ENCODE results near the gene AP5Z1. TPM values are rescaled to one million over a fixed set of nuclear protein-coding genes. Genes with fewer than 3 reads are reported as not detected.
"Not testable (repeated sequence)": the region's sequence is repeated elsewhere in the genome, so short reads cannot be mapped to it uniquely, and the experiment has no call there.

Gene AP5Z1
- polyA plus RNA-seq, 2 of the 4 experiments (the other 2 are of a cell fraction), result 6.8 to 21.8 TPM

DNA sequence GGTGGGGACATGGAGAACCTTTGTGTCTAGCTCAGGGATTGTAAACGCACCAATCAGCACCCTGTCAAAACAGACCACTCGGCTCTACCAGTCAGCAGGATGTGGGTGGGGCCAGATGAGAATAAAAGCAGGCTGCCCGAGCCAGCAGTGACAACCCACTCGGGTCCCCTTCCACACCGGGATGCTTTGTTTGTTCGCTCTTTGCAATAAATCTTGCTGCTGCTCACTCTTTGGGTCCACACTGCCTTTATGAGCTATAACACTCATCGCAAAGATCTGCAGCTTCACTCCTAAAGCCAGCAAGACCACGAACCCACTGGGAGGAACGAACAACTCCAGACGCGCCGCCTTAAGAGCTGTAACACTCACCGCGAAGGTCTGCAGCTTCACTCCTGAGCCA lies 18.7 kb downstream of the AP5Z1 start:
- CTCF ChIA-PET, result interaction anchor here (1.3 to 5.3 kb wide), 2 partner anchors 40 to 89 kb away, joined by 3 to 24 read pairs; partner anchors contain the start of gene RADIL
- WGBS (ENCODE audit: missing lambda C conversion rate), result 90% methylated on average over 14 of the region's 14 CpGs
- ATAC-seq; DNase-seq (ENCODE audit: low read depth in 1 of 2, low spot score in 1 of 2); H3K9me3 ChIP-seq; H3K4me1 ChIP-seq; H3K4me2 ChIP-seq; FAIRE-seq; POLR2A ChIA-PET; H3K27ac ChIP-seq; H3K4me3 ChIP-seq: not testable (repeated sequence)

DNA sequence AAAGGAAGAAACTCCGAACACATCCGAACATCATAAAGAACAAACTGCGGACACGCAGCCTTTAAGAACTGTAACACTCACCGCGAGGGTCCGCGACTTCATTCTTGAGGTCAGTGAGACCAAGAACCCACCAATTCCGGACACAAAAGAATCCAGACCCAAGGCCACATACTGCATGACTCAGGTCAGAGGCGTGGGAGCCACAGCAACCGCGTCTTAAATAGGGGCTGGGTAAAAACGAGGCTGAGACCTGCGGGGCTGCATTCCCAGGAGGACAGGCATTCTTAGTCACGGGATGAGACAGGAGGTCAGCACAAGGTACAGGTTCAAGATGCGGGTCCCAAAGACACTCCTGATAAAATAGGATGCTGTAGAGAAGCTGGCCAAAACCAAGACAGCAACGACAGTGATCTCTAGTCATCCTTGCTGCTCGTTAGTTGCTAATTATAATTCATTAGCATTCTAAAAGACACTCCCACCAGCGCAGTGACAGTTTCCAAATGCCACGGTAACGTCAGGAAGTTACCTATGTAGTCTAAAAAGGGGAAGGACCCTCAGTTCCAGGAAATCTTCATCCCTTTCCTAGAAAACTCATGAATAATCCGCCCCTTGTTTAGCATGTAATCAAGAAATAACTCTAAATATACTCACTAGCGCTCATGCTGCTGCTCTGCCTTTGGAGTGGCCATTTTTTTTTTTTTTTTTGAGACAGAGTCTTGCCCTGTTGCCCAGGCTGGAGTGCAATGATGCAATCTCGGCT lies 19.3 kb downstream of the AP5Z1 start:
- WGBS (ENCODE audit: missing lambda C conversion rate), result 88% methylated on average over 24 of the region's 24 CpGs
- Histone ChIP-seq H3K27ac (no peak overlapping the region), H3K9me3 (no peaks in the 10 kb centered on the region), H3K4me1 (no peaks in the 10 kb centered on the region), H3K4me2 (no peak overlapping the region), H3K4me3 (no peak overlapping the region)
- ChIA-PET CTCF (interaction anchor here (1.3 to 5.3 kb wide), 2 partner anchors 40 to 88 kb away, joined by 3 to 24 read pairs; partner anchors contain the start of gene RADIL), POLR2A (no interaction called here)
- TF ChIP-seq RFX5 (IDR thresholded peaks at IDR 0.05) (no peak), CHD4 (IDR thresholded peaks at IDR 0.05; ENCODE audit: borderline replicate concordance) (no peak), ZFP36 (IDR thresholded peaks at IDR 0.05; ENCODE audit: borderline replicate concordance, partially characterized antibody) (no peak), EHF (CRISPR knock-in tag; IDR thresholded peaks at IDR 0.05) (no peak), KDM1A (IDR thresholded peaks at IDR 0.05; ENCODE audit: low read depth) (no peak), CHD2 (IDR thresholded peaks at IDR 0.05; ENCODE audit: low read length, partially characterized antibody) (no peak), MAFK (IDR thresholded peaks at IDR 0.05; ENCODE audit: partially characterized antibody) (no peak), JUN (IDR thresholded peaks at IDR 0.05) (no peak), RAD21 (conservative IDR thresholded peaks at IDR 0.05 in 1 of 2, IDR thresholded peaks at IDR 0.05 in 1 of 2) (no peak), POLR2AphosphoS2 (conservative IDR thresholded peaks at IDR 0.05; ENCODE audit: low read length) (no peak)
- TF ChIP-seq, protein P1, sequence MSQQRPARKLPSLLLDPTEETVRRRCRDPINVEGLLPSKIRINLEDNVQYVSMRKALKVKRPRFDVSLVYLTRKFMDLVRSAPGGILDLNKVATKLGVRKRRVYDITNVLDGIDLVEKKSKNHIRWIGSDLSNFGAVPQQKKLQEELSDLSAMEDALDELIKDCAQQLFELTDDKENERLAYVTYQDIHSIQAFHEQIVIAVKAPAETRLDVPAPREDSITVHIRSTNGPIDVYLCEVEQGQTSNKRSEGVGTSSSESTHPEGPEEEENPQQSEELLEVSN (IDR thresholded peaks at IDR 0.05; ENCODE audit: borderline replicate concordance, low read depth), result no peak
- TF ChIP-seq, protein P2, sequence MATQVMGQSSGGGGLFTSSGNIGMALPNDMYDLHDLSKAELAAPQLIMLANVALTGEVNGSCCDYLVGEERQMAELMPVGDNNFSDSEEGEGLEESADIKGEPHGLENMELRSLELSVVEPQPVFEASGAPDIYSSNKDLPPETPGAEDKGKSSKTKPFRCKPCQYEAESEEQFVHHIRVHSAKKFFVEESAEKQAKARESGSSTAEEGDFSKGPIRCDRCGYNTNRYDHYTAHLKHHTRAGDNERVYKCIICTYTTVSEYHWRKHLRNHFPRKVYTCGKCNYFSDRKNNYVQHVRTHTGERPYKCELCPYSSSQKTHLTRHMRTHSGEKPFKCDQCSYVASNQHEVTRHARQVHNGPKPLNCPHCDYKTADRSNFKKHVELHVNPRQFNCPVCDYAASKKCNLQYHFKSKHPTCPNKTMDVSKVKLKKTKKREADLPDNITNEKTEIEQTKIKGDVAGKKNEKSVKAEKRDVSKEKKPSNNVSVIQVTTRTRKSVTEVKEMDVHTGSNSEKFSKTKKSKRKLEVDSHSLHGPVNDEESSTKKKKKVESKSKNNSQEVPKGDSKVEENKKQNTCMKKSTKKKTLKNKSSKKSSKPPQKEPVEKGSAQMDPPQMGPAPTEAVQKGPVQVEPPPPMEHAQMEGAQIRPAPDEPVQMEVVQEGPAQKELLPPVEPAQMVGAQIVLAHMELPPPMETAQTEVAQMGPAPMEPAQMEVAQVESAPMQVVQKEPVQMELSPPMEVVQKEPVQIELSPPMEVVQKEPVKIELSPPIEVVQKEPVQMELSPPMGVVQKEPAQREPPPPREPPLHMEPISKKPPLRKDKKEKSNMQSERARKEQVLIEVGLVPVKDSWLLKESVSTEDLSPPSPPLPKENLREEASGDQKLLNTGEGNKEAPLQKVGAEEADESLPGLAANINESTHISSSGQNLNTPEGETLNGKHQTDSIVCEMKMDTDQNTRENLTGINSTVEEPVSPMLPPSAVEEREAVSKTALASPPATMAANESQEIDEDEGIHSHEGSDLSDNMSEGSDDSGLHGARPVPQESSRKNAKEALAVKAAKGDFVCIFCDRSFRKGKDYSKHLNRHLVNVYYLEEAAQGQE (IDR thresholded peaks at IDR 0.05), result no peak
- TF ChIP-seq, protein P3, sequence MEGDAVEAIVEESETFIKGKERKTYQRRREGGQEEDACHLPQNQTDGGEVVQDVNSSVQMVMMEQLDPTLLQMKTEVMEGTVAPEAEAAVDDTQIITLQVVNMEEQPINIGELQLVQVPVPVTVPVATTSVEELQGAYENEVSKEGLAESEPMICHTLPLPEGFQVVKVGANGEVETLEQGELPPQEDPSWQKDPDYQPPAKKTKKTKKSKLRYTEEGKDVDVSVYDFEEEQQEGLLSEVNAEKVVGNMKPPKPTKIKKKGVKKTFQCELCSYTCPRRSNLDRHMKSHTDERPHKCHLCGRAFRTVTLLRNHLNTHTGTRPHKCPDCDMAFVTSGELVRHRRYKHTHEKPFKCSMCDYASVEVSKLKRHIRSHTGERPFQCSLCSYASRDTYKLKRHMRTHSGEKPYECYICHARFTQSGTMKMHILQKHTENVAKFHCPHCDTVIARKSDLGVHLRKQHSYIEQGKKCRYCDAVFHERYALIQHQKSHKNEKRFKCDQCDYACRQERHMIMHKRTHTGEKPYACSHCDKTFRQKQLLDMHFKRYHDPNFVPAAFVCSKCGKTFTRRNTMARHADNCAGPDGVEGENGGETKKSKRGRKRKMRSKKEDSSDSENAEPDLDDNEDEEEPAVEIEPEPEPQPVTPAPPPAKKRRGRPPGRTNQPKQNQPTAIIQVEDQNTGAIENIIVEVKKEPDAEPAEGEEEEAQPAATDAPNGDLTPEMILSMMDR (IDR thresholded peaks at IDR 0.05), result no peak
- TF ChIP-seq, protein P4, sequence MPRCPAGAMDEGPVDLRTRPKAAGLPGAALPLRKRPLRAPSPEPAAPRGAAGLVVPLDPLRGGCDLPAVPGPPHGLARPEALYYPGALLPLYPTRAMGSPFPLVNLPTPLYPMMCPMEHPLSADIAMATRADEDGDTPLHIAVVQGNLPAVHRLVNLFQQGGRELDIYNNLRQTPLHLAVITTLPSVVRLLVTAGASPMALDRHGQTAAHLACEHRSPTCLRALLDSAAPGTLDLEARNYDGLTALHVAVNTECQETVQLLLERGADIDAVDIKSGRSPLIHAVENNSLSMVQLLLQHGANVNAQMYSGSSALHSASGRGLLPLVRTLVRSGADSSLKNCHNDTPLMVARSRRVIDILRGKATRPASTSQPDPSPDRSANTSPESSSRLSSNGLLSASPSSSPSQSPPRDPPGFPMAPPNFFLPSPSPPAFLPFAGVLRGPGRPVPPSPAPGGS (IDR thresholded peaks at IDR 0.05), result no peak
- ATAC-seq (no peak), FAIRE-seq (no peak), DNase-seq (ENCODE audit: low read depth in 1 of 2, low spot score in 1 of 2) (no peak)
